ENCODE measurements around the gene HLA-DRA. TPM values are rescaled to one million over a fixed set of nuclear protein-coding genes. Genes with fewer than 3 reads are reported as not detected.

Gene HLA-DRA
- total and polyA plus RNA-seq, 2 donors (not counting 1 experiment from before 2014, with no cell fraction given), result 0.17 to 0.99 TPM

GRCh38 chr6:32436186-32436585 lies 3.5 kb upstream of the HLA-DRA start:
- H3K27me3 ChIP-seq (ENCODE audit: control insufficient read depth, insufficient read depth, low read length), result no peaks in the 10 kb centered on the region
- no peaks in the 10 kb centered on the region for H3K9me3 ChIP-seq (ENCODE audit: control insufficient read depth, insufficient read depth, low read depth, low read length)
- H2AFZ ChIP-seq (ENCODE audit: low read length), result no peak overlapping the region
- no peak for DNase-seq (ENCODE audit: low read depth in 2 of 2)
- no peaks in the 10 kb centered on the region for H3K4me1 ChIP-seq (ENCODE audit: control insufficient read depth, extremely low read depth, insufficient read depth, low read length)
- H3K27ac ChIP-seq (ENCODE audit: insufficient read depth, low read length), result no peak overlapping the region
- no peak overlapping the region for H3K4me3 ChIP-seq (replicated peaks in 1 of 4; ENCODE audit: control extremely low read depth in 1 of 4, insufficient read depth in 1 of 4, low read depth in 3 of 4, low read length in 4 of 4)
- H3K9ac ChIP-seq (ENCODE audit: insufficient read depth, low read length), result no peak overlapping the region
- H3K79me2 ChIP-seq (ENCODE audit: control insufficient read depth, insufficient read depth, low read length), result no peaks in the 10 kb centered on the region
- no peak overlapping the region for H3K4me2 ChIP-seq (ENCODE audit: extremely low read depth, insufficient read depth, low read length)
- no peak for TF ChIP-seq CTCF (conservative IDR thresholded peaks at IDR 0.05 in 1 of 2, IDR thresholded peaks at IDR 0.05 in 1 of 2; ENCODE audit: low read depth in 1 of 2, low read length in 2 of 2)
- TF ChIP-seq EZH2 (IDR thresholded peaks at IDR 0.05; ENCODE audit: low read length, missing control alignments), result no peak
- H4K20me1 ChIP-seq (ENCODE audit: control insufficient read depth, extremely low read depth, insufficient read depth, low read length), result no peaks in the 10 kb centered on the region
- H3K36me3 ChIP-seq (ENCODE audit: control insufficient read depth, insufficient read depth, low read length), result no peaks in the 10 kb centered on the region

DNA sequence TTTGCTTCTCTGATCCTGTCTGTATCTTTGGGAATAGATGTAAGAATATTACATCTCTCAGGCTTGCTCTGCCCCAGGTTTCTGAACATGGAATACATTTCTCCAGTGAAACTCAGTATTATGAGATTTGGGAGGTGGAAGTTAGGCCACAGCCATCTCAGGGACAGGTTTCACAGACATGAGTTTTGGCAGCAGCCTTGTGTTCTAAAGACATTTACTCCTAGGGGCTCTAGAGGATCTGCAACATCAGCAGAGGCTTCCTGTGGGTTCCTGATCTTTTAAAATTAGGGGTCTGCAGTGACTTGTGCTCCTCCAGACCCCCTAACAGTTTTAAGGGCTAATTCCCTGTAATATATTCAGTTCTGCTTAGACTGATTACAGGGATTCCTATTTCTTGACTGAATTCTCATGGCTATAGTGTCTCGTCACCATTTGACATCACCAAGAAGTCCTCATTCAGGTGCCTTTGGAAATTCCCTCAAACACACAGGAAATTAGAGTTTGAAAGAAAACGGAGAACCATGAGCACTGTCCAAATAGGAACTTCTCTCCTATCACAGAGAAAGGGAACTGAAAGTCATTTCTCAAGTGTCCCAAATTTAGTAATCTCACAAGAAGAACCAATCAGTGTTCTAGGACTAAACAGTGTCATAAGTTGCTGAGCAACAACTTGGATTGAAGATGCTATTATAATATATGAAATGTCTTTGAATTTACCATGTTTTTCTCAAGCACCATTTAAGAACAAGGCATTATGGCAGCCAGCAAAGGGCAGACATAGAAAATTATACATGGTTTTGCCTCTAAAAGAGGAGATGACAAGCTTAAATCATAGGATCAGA lies 2.5 kb upstream of the HLA-DRA start:
- Histone ChIP-seq H3K27me3 (ENCODE audit: control insufficient read depth, insufficient read depth, low read length) (no peaks in the 10 kb centered on the region), H3K36me3 (ENCODE audit: control insufficient read depth, insufficient read depth, low read length) (no peaks in the 10 kb centered on the region), H3K27ac (ENCODE audit: insufficient read depth, low read length) (no peak overlapping the region), H4K20me1 (ENCODE audit: control insufficient read depth, extremely low read depth, insufficient read depth, low read length) (no peaks in the 10 kb centered on the region), H3K9ac (ENCODE audit: insufficient read depth, low read length) (no peak overlapping the region), H2AFZ (ENCODE audit: low read length) (no peak overlapping the region), H3K4me3 (replicated peaks in 1 of 4; ENCODE audit: control extremely low read depth in 1 of 4, insufficient read depth in 1 of 4, low read depth in 3 of 4, low read length in 4 of 4) (no peak overlapping the region), H3K9me3 (ENCODE audit: control insufficient read depth, insufficient read depth, low read depth, low read length) (no peaks in the 10 kb centered on the region), H3K4me2 (ENCODE audit: extremely low read depth, insufficient read depth, low read length) (no peak overlapping the region), H3K4me1 (ENCODE audit: control insufficient read depth, extremely low read depth, insufficient read depth, low read length) (no peaks in the 10 kb centered on the region), H3K79me2 (ENCODE audit: control insufficient read depth, insufficient read depth, low read length) (no peaks in the 10 kb centered on the region)
- DNase-seq (ENCODE audit: low read depth in 2 of 2), result peak in 1 of 2 donors; percentile 17
- no peak for TF ChIP-seq CTCF (conservative IDR thresholded peaks at IDR 0.05 in 1 of 2, IDR thresholded peaks at IDR 0.05 in 1 of 2; ENCODE audit: low read depth in 1 of 2, low read length in 2 of 2)
- TF ChIP-seq EZH2 (IDR thresholded peaks at IDR 0.05; ENCODE audit: low read length, missing control alignments), result no peak

- Histone ChIP-seq H2AFZ (ENCODE audit: low read length) (no peak overlapping the region), H4K20me1 (ENCODE audit: control insufficient read depth, extremely low read depth, insufficient read depth, low read length) (no peaks in the 10 kb centered on the region)
- TF ChIP-seq CTCF (conservative IDR thresholded peaks at IDR 0.05 in 1 of 2, IDR thresholded peaks at IDR 0.05 in 1 of 2; ENCODE audit: low read depth in 1 of 2, low read length in 2 of 2) (no peak), EZH2 (IDR thresholded peaks at IDR 0.05; ENCODE audit: low read length, missing control alignments) (no peak)
Observed at GRCh38 chr6:32439139-32439538, 548 bp upstream of the HLA-DRA start.

More at GRCh38 chr6:32439139-32439538, 548 bp upstream of the HLA-DRA start:
- Histone ChIP-seq H3K79me2 (ENCODE audit: control insufficient read depth, insufficient read depth, low read length) (no peaks in the 10 kb centered on the region), H3K36me3 (ENCODE audit: control insufficient read depth, insufficient read depth, low read length) (no peaks in the 10 kb centered on the region), H3K9ac (ENCODE audit: insufficient read depth, low read length) (no peak overlapping the region), H3K4me1 (ENCODE audit: control insufficient read depth, extremely low read depth, insufficient read depth, low read length) (no peaks in the 10 kb centered on the region), H3K9me3 (ENCODE audit: control insufficient read depth, insufficient read depth, low read depth, low read length) (no peaks in the 10 kb centered on the region), H3K4me3 (replicated peaks in 1 of 4; ENCODE audit: control extremely low read depth in 1 of 4, insufficient read depth in 1 of 4, low read depth in 3 of 4, low read length in 4 of 4) (no peak overlapping the region), H3K27me3 (ENCODE audit: control insufficient read depth, insufficient read depth, low read length) (no peaks in the 10 kb centered on the region), H3K27ac (ENCODE audit: insufficient read depth, low read length) (no peak overlapping the region), H3K4me2 (ENCODE audit: extremely low read depth, insufficient read depth, low read length) (no peak overlapping the region)
- no peak for DNase-seq (ENCODE audit: low read depth in 2 of 2)
